GM18508 (cell line): ENCODE data around the gene ARID1B.

Source experiments
- ATAC-seq: cut with Tn5 transposase; IDR thresholded peaks from one replicate; pipeline ENCODE4 v1.9.1; 2021; ENCODE audit warnings: moderate number of reproducible peaks; ENCODE audit not compliant: insufficient read depth, unreplicated experiment

ARID1B gene

GRCh38 chr6:157185986-157186385 lies 408.8 kb downstream of the ARID1B start:
- no peak for ATAC-seq

- ATAC-seq, result no peak
Observed at GRCh38 chr6:157186785-157187181, 409.6 kb downstream of the ARID1B start.

- ATAC-seq, result no peak
Observed at GRCh38 chr6:157187182-157188083, 410.3 kb downstream of the ARID1B start.

- ATAC-seq, result no peak
Observed at GRCh38 chr6:157188213-157188612, 411.0 kb downstream of the ARID1B start.

- ATAC-seq, result no peak
Observed at GRCh38 chr6:157193443-157193996, 416.3 kb downstream of the ARID1B start.

- ATAC-seq, result no peak
Observed at GRCh38 chr6:157194110-157194509, 416.9 kb downstream of the ARID1B start.

- no peak for ATAC-seq
Observed at GRCh38 chr6:157194643-157195042, 417.5 kb downstream of the ARID1B start.

GRCh38 chr6:157196391-157196790 lies 419.2 kb downstream of the ARID1B start:
- no peak for ATAC-seq

GRCh38 chr6:157198425-157199279 lies 421.5 kb downstream of the ARID1B start:
- ATAC-seq, result no peak

GRCh38 chr6:157200117-157200516 lies 422.9 kb downstream of the ARID1B start:
- ATAC-seq, result no peak

- ATAC-seq, result no peak
Observed at GRCh38 chr6:157200611-157201010, 423.4 kb downstream of the ARID1B start.

GRCh38 chr6:157201083-157201482 lies 423.9 kb downstream of the ARID1B start:
- ATAC-seq, result no peak

GRCh38 chr6:157203312-157203744 lies 426.1 kb downstream of the ARID1B start:
- no peak for ATAC-seq

- ATAC-seq, result no peak
Observed at GRCh38 chr6:157203764-157204163, 426.6 kb downstream of the ARID1B start.

GRCh38 chr6:157205473-157206358 lies 428.5 kb downstream of the ARID1B start:
- no peak for ATAC-seq

GRCh38 chr6:157206359-157206815 lies 429.2 kb downstream of the ARID1B start:
- ATAC-seq, result no peak

GRCh38 chr6:157207521-157208076 lies 430.4 kb downstream of the ARID1B start:
- no peak for ATAC-seq

- ATAC-seq, result no peak
Observed at GRCh38 chr6:157209865-157210530, 432.8 kb downstream of the ARID1B start.

GRCh38 chr6:157210954-157211353 lies 433.8 kb downstream of the ARID1B start:
- no peak for ATAC-seq
